HepG2 (cell line): Measurements from ENCODE around the gene SLC19A1. TPM values are rescaled to one million over a fixed set of nuclear protein-coding genes. Genes with fewer than 3 reads are reported as not detected.

Source experiments
- ARNT ChIP-seq: fragments of 450-650 bp; IDR thresholded peaks from 2 replicates; pipeline ENCODE4 v1.6.1; 2017
- BCL6 ChIP-seq: IDR thresholded peaks from 2 replicates; pipeline ENCODE4 v1.6.1; 2016; ENCODE audit warnings: missing genetic modification reagents, missing compliant biosample characterization
- MBD4 ChIP-seq: IDR thresholded peaks from 2 replicates; pipeline ENCODE4 v1.6.1; 2012; ENCODE audit warnings: low read length, inconsistent platforms, borderline replicate concordance
- PITX1 ChIP-seq: sonication (generic); formaldehyde crosslinking; IDR thresholded peaks from 2 replicates; pipeline ENCODE4 v1.5.1; 2020; ENCODE audit warnings: mild to moderate bottlenecking, missing genetic modification reagents
- PRDM10 ChIP-seq: sonication (generic); formaldehyde crosslinking; IDR thresholded peaks from 2 replicates; pipeline ENCODE4 v1.4.0; 2020; ENCODE audit warnings: low read depth, missing genetic modification reagents
- SKIL ChIP-seq: sonication (generic); formaldehyde crosslinking; IDR thresholded peaks from 2 replicates; pipeline ENCODE4 v1.8.0; 2022; ENCODE audit warnings: missing genetic modification reagents, mild to moderate bottlenecking, moderate library complexity, borderline replicate concordance
- SNAPC5 ChIP-seq: sonication (generic); formaldehyde crosslinking; IDR thresholded peaks from 2 replicates; pipeline ENCODE4 v1.8.1; 2023; ENCODE audit warnings: mild to moderate bottlenecking, missing genetic modification reagents, borderline replicate concordance
- TMF1 ChIP-seq: sonication (generic); formaldehyde crosslinking; IDR thresholded peaks from 2 replicates; pipeline ENCODE4 v1.8.1; 2022; ENCODE audit warnings: low read depth, missing genetic modification reagents
- ZFP36L2 ChIP-seq: sonication (generic); formaldehyde crosslinking; IDR thresholded peaks from 2 replicates; pipeline ENCODE4 v1.4.0; 2020; ENCODE audit warnings: missing genetic modification reagents
- ZNF260 ChIP-seq: sonication (generic); formaldehyde crosslinking; IDR thresholded peaks from 2 replicates; pipeline ENCODE4 v1.4.0; 2020; ENCODE audit warnings: missing genetic modification reagents, low read depth, mild to moderate bottlenecking, borderline replicate concordance
- ZNF275 ChIP-seq: sonication (generic); formaldehyde crosslinking; IDR thresholded peaks from 2 replicates; pipeline ENCODE4 v1.8.0; 2022; ENCODE audit warnings: missing genetic modification reagents, mild to moderate bottlenecking, inconsistent platforms, borderline replicate concordance
- polyA plus RNA-seq, 8 experiments: library from polyadenylated mRNA; depleted of rRNA in 3 of 8; stranded (reverse) in 7 of 8; unstranded in 1 of 8; fragments of >200 nt; fragmentation: Illumina TruSeq in 4 of 8; extraction: Trizol in 4 of 8; gene quantifications; 2 replicates each; pipeline versions ENCODE4 v1.2.1 to v1.2.3, GENCODE V29; 2011 to 2016; ENCODE audit warnings: low read depth in 4 of 8, missing spikeins in 1 of 8, mixed read lengths in 1 of 8; ENCODE audit not compliant: insufficient read depth in 1 of 8
- total RNA-seq, 5 experiments: library from RNA; depleted of rRNA; stranded (reverse); fragments of >200 nt; fragmentation: Illumina TruSeq; extraction: Trizol; gene quantifications; 2 replicates each; pipeline ENCODE4 v1.2.3, GENCODE V29; 2016; ENCODE audit warnings: low read depth in 1 of 5
- TF ChIP-seq, protein P1 (sequence below): sonication (generic); formaldehyde crosslinking; IDR thresholded peaks from 2 replicates; pipeline ENCODE4 v1.8.0; 2022; ENCODE audit warnings: mild to moderate bottlenecking, missing genetic modification reagents, moderate library complexity
- TF ChIP-seq, protein P2 (sequence below): sonication (generic); formaldehyde crosslinking; IDR thresholded peaks from 2 replicates; pipeline ENCODE4 v1.4.0; 2020; ENCODE audit warnings: missing genetic modification reagents, borderline replicate concordance

Gene SLC19A1
- total and polyA plus RNA-seq, 2 of the 13 experiments (the other 11 are each of a cell fraction or from before 2014, with no cell fraction given) = 21.8 to 23.0 TPM

GRCh38 chr21:45448810-45449657 is 93.2 kb downstream of the SLC19A1 start (continued):
- TF ChIP-seq TMF1 (CRISPR knock-in tag) (no peak), ZFP36L2 (CRISPR knock-in tag) (no peak), ZNF260 (no peak), PITX1 (peak; percentile 65; the same call in 1 of the 2 replicates), ZNF275 (CRISPR knock-in tag) (peak; percentile 59; the same call in 1 of the 2 replicates), MBD4 (no peak), ARNT (no peak), SNAPC5 (CRISPR knock-in tag) (no peak), BCL6 (CRISPR knock-in tag) (peak; percentile 83), PRDM10 (peak; percentile 64; the same call in 1 of the 2 replicates), SKIL (CRISPR knock-in tag) (peak; percentile 91)
- TF ChIP-seq, protein P1, sequence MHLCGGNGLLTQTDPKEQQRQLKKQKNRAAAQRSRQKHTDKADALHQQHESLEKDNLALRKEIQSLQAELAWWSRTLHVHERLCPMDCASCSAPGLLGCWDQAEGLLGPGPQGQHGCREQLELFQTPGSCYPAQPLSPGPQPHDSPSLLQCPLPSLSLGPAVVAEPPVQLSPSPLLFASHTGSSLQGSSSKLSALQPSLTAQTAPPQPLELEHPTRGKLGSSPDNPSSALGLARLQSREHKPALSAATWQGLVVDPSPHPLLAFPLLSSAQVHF (CRISPR knock-in tag) = no peak
- TF ChIP-seq, protein P2, sequence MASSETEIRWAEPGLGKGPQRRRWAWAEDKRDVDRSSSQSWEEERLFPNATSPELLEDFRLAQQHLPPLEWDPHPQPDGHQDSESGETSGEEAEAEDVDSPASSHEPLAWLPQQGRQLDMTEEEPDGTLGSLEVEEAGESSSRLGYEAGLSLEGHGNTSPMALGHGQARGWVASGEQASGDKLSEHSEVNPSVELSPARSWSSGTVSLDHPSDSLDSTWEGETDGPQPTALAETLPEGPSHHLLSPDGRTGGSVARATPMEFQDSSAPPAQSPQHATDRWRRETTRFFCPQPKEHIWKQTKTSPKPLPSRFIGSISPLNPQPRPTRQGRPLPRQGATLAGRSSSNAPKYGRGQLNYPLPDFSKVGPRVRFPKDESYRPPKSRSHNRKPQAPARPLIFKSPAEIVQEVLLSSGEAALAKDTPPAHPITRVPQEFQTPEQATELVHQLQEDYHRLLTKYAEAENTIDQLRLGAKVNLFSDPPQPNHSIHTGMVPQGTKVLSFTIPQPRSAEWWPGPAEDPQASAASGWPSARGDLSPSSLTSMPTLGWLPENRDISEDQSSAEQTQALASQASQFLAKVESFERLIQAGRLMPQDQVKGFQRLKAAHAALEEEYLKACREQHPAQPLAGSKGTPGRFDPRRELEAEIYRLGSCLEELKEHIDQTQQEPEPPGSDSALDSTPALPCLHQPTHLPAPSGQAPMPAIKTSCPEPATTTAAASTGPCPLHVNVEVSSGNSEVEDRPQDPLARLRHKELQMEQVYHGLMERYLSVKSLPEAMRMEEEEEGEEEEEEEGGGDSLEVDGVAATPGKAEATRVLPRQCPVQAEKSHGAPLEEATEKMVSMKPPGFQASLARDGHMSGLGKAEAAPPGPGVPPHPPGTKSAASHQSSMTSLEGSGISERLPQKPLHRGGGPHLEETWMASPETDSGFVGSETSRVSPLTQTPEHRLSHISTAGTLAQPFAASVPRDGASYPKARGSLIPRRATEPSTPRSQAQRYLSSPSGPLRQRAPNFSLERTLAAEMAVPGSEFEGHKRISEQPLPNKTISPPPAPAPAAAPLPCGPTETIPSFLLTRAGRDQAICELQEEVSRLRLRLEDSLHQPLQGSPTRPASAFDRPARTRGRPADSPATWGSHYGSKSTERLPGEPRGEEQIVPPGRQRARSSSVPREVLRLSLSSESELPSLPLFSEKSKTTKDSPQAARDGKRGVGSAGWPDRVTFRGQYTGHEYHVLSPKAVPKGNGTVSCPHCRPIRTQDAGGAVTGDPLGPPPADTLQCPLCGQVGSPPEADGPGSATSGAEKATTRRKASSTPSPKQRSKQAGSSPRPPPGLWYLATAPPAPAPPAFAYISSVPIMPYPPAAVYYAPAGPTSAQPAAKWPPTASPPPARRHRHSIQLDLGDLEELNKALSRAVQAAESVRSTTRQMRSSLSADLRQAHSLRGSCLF (CRISPR knock-in tag) = no peak
